ENCODE results near the gene FBXO3. TPM values are rescaled to one million over a fixed set of nuclear protein-coding genes. Genes with fewer than 3 reads are reported as not detected.

FBXO3 gene
- total and polyA plus RNA-seq, 2 of the 13 experiments (the other 11 are each of a cell fraction or from before 2014, with no cell fraction given), result 20.4 to 27.6 TPM

DNA sequence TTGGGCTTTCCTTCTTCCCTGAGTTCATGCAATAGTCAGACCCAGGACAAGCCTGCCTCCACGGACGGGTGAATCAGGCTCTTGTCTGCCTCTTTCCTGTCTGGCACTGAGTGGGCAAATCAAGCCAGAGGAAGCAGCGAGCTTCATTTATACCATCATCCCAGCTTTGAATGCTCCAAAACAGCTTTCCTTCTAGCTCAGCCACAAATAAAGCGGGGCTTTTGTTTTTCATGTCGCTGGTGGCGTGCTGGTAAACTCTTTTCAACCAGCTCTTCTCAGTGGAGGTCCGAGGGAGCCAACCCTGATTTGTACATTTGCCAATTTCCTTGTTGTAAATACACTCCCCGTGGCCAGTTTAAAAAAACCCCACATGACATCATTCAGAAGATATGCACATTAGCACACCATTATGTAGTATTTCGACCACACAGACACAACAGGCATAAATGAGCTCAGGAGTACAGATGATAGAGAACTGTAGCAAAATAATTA is 82.3 kb downstream of the FBXO3 start:
- H3K9me3 ChIP-seq (ENCODE audit: low read length), result no peaks in the 10 kb centered on the region
- DNase-seq (ENCODE audit: low spot score), result peak; percentile 76
- no peaks in the 10 kb centered on the region for H4K20me1 ChIP-seq (ENCODE audit: insufficient read depth, low read length)
- TF ChIP-seq, protein P1, sequence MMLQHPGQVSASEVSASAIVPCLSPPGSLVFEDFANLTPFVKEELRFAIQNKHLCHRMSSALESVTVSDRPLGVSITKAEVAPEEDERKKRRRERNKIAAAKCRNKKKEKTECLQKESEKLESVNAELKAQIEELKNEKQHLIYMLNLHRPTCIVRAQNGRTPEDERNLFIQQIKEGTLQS (CRISPR knock-in tag; IDR thresholded peaks at IDR 0.05), result peak; percentile 73
- TF ChIP-seq IKZF1 (IDR thresholded peaks at IDR 0.05), result no peak
- TF ChIP-seq, protein P2, sequence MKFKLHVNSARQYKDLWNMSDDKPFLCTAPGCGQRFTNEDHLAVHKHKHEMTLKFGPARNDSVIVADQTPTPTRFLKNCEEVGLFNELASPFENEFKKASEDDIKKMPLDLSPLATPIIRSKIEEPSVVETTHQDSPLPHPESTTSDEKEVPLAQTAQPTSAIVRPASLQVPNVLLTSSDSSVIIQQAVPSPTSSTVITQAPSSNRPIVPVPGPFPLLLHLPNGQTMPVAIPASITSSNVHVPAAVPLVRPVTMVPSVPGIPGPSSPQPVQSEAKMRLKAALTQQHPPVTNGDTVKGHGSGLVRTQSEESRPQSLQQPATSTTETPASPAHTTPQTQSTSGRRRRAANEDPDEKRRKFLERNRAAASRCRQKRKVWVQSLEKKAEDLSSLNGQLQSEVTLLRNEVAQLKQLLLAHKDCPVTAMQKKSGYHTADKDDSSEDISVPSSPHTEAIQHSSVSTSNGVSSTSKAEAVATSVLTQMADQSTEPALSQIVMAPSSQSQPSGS (CRISPR knock-in tag; IDR thresholded peaks at IDR 0.05), result peak; percentile 68; the same call in 1 of the 2 replicates
- peak; percentile 68; the same call in 1 of the 2 replicates for TF ChIP-seq ATF7 (IDR thresholded peaks at IDR 0.05)
- no peak for TF ChIP-seq ATF7 (CRISPR knock-in tag; IDR thresholded peaks at IDR 0.05)
- TF ChIP-seq JUN (CRISPR knock-in tag; IDR thresholded peaks at IDR 0.05), result peak; percentile 25; the same call in 1 of the 2 replicates
- no peak for TF ChIP-seq SMAD9 (CRISPR knock-in tag; IDR thresholded peaks at IDR 0.05)
- peak; percentile 40; the same call in 1 of the 2 replicates for TF ChIP-seq FOSL2 (CRISPR knock-in tag; IDR thresholded peaks at IDR 0.05)
- 0 out of 2 replicates have a peak, but pooled peaks have one; percentile 7 for TF ChIP-seq ZBTB7B (CRISPR knock-in tag; IDR thresholded peaks at IDR 0.05)
- 0 out of 2 replicates have a peak, but pooled peaks have one; percentile 15 for TF ChIP-seq FOXA3 (CRISPR knock-in tag; IDR thresholded peaks at IDR 0.05)
- TF ChIP-seq, protein P3, sequence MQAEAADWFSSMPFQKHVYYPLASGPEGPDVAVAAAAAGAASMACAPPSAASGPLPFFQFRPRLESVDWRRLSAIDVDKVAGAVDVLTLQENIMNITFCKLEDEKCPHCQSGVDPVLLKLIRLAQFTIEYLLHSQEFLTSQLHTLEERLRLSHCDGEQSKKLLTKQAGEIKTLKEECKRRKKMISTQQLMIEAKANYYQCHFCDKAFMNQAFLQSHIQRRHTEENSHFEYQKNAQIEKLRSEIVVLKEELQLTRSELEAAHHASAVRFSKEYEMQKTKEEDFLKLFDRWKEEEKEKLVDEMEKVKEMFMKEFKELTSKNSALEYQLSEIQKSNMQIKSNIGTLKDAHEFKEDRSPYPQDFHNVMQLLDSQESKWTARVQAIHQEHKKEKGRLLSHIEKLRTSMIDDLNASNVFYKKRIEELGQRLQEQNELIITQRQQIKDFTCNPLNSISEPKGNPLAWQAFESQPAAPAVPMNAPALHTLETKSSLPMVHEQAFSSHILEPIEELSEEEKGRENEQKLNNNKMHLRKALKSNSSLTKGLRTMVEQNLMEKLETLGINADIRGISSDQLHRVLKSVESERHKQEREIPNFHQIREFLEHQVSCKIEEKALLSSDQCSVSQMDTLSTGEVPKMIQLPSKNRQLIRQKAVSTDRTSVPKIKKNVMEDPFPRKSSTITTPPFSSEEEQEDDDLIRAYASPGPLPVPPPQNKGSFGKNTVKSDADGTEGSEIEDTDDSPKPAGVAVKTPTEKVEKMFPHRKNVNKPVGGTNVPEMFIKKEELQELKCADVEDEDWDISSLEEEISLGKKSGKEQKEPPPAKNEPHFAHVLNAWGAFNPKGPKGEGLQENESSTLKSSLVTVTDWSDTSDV (CRISPR knock-in tag; IDR thresholded peaks at IDR 0.05), result no peak
- peak; percentile 21; the same call in 1 of the 2 replicates for TF ChIP-seq JUND (CRISPR knock-in tag; IDR thresholded peaks at IDR 0.05)
- 0 out of 2 replicates have a peak, but pooled peaks have one; percentile 9 for TF ChIP-seq GATAD2A (CRISPR knock-in tag; IDR thresholded peaks at IDR 0.05)
- TF ChIP-seq CREB1 (IDR thresholded peaks at IDR 0.05), result no peak
- TF ChIP-seq CREB1 (CRISPR knock-in tag; IDR thresholded peaks at IDR 0.05), result peak; percentile 40; the same call in 1 of the 2 replicates
- intact Hi-C loops (cut with micrococcal nuclease; ENCODE audit: unreplicated experiment), result loop anchor here (1.0 to 10.0 kb wide), 2 partner anchors 43 to 427 kb away; no protein-coding TSS in a partner anchor
- H3K36me3 ChIP-seq (replicated peaks in 1 of 2; ENCODE audit: control insufficient read depth in 1 of 2, insufficient read depth in 2 of 2, low read length in 2 of 2), result no peaks in the 10 kb centered on the region
- H3K27me3 ChIP-seq (ENCODE audit: control insufficient read depth in 1 of 2, insufficient read depth in 2 of 2, low read length in 2 of 2), result no peaks in the 10 kb centered on the region
- H3K79me2 ChIP-seq (ENCODE audit: insufficient read depth, low read length), result no peaks in the 10 kb centered on the region
- no TSS peak for BruUV-seq (replicated peaks)
- peak overlapping the region; percentile 58 for H3K27ac ChIP-seq (ENCODE audit: extremely low read length, insufficient read depth, low read length)
- in situ Hi-C loops (cut with HindIII; ENCODE audit: extremely low pct_ligation_motif_present, low pct_unique_long_range_greater_than_20kb), result no loop called here
- H3K9ac ChIP-seq (ENCODE audit: insufficient read depth, low read depth, low read length), result no peak overlapping the region
- ChIA-PET CTCF (ENCODE audit: low intra/inter-chr PET ratio, low total read pairs) (no interaction called here), POLR2A (interaction anchor here (1.0 to 4.5 kb wide), 5 partner anchors 9 to 963 kb away, joined by 3 to 81 read pairs (median 3); partner anchors contain the start of genes C11orf91 and CD59)
- WGBS (ENCODE audit: low lambda C conversion rate), result 56% methylated on average over 9 of the region's 9 CpGs
- no peak for ATAC-seq
- peak overlapping the region in 1 of 3 experiments; percentile 7; a peak in 1 of 6 replicates for H3K4me3 ChIP-seq (replicated peaks in 1 of 3; ENCODE audit: insufficient read depth in 1 of 3, low read depth in 2 of 3, low read length in 3 of 3)
- H3K4me1 ChIP-seq (ENCODE audit: insufficient read depth, low read length), result peaks cover 66% of the 10 kb centered on the region
- no peak for FAIRE-seq
- H2AFZ ChIP-seq (ENCODE audit: low read length), result peak overlapping the region; percentile 70
- H3K4me2 ChIP-seq (ENCODE audit: low read depth, low read length), result peak overlapping the region; percentile 73

All from HepG2 (cell line).